CD4-positive, CD25-positive, alpha-beta regulatory T cell (primary cell): ENCODE results near the gene CNGB1. TPM values are rescaled to one million over a fixed set of nuclear protein-coding genes. Genes with fewer than 3 reads are reported as not detected.
"Not testable (repeated sequence)": the region's sequence is repeated elsewhere in the genome, so short reads cannot be mapped to it uniquely, and the experiment has no call there.

Experiments
- ATAC-seq, 2 donors: fragments of 150-1000 bp; cut with Tn5 transposase; one replicate each; pipeline ENCODE4 v1.10.0; 2021; ENCODE audit warnings: low read depth in 2 of 2, moderate number of reproducible peaks in 2 of 2, moderate library complexity in 1 of 2
- DNase-seq, 3 donors: peaks; one replicate each; pipeline versions ENCODE4 v3.0.0 to v3.0.0-alpha.2; 2012 to 2022; ENCODE audit warnings: mixed read lengths in 1 of 3
- H3K27ac ChIP-seq: one replicate; pipeline ENCODE4 v1.7.0; 2013; ENCODE audit warnings: mild to moderate bottlenecking, low read length; ENCODE audit not compliant: insufficient read depth, poor library complexity, severe bottlenecking
- H3K27me3 ChIP-seq: one replicate; pipeline ENCODE4 v1.7.0; 2013; ENCODE audit warnings: low read length; ENCODE audit not compliant: control insufficient read depth, insufficient read depth
- H3K36me3 ChIP-seq: one replicate; pipeline ENCODE4 v1.7.0; 2013; ENCODE audit warnings: mild to moderate bottlenecking, low read length, moderate library complexity; ENCODE audit not compliant: control insufficient read depth, insufficient read depth
- H3K4me1 ChIP-seq: 2 replicates; pipeline ENCODE4 v1.7.0; 2013; ENCODE audit warnings: mild to moderate bottlenecking, low read length; ENCODE audit not compliant: insufficient read depth, control insufficient read depth, poor library complexity, severe bottlenecking
- H3K4me3 ChIP-seq: one replicate; pipeline ENCODE4 v1.7.0; 2013; ENCODE audit warnings: low read depth, mild to moderate bottlenecking, low read length, moderate library complexity
- H3K9me3 ChIP-seq, 2 experiments: 1 replicate in 1 of 2; 2 replicates in 1 of 2; pipeline ENCODE4 v1.7.0; 2013; ENCODE audit warnings: low read length in 2 of 2, mild to moderate bottlenecking in 1 of 2, moderate library complexity in 1 of 2; ENCODE audit not compliant: control insufficient read depth in 2 of 2
- H3K27ac Mint-ChIP-seq, 3 donors: one replicate each; pipeline ENCODE4 v1.8.0; 2020 to 2022; ENCODE audit warnings: mild to moderate bottlenecking in 3 of 3, mixed read lengths in 3 of 3, moderate library complexity in 2 of 3
- H3K27me3 Mint-ChIP-seq: one replicate; pipeline ENCODE4 v1.8.0; 2022; ENCODE audit warnings: mild to moderate bottlenecking, mixed read lengths
- H3K36me3 Mint-ChIP-seq: one replicate; pipeline ENCODE4 v1.8.0; 2020; ENCODE audit warnings: mixed read lengths
- H3K4me1 Mint-ChIP-seq, 4 donors: one replicate each; pipeline ENCODE4 v1.8.0; 2020 to 2022; ENCODE audit warnings: mixed read lengths in 4 of 4, mild to moderate bottlenecking in 1 of 4
- H3K4me3 Mint-ChIP-seq, 4 donors: one replicate each; pipeline ENCODE4 v1.8.0; 2020 to 2022; ENCODE audit warnings: mild to moderate bottlenecking in 4 of 4, mixed read lengths in 4 of 4, moderate library complexity in 3 of 4
- H3K9me3 Mint-ChIP-seq, 7 donors: one replicate each; pipeline ENCODE4 v1.8.0; 2020 to 2022; ENCODE audit warnings: mixed read lengths in 7 of 7, mild to moderate bottlenecking in 3 of 7, moderate library complexity in 2 of 7
- polyA plus RNA-seq, 4 donors: library from polyadenylated mRNA; unstranded; fragments of 300-500 nt; fragmentation: Illumina TruSeq; gene quantifications; one replicate each; pipeline ENCODE4 v1.2.3, GENCODE V29; 2021
- total RNA-seq: library from RNA; stranded (reverse); gene quantifications from one replicate; pipeline ENCODE4 v1.2.3, GENCODE V29; 2022

The CNGB1 gene
- total and polyA plus RNA-seq, 5 donors from 2014 or later = not detected

DNA sequence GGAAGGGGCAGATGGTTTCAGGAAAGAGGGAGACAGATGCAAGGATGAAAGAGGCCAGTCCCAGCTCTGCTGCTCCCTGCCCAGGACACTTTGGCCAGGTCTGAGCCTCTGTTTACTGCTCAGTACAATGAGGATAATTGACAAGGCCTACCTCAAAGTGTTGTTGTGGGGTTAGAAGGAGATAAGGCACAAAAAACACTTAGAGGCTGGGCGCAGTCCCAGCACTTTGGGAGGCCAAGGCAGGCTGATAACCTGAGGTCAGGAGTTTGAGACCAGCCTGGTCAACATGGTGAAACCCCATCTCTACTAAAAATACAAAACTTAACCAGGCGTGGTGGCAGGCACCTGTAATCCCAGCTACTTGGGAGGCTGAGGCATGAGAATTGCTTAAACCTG, 7.1 kb upstream of the CNGB1 start:
- H3K36me3 Mint-ChIP-seq, H3K27me3 Mint-ChIP-seq, H3K4me1 ChIP-seq, H3K27me3 ChIP-seq, H3K36me3 ChIP-seq, H3K27ac Mint-ChIP-seq, ATAC-seq, H3K4me3 Mint-ChIP-seq, H3K9me3 ChIP-seq, H3K4me1 Mint-ChIP-seq, DNase-seq, H3K27ac ChIP-seq, H3K9me3 Mint-ChIP-seq, H3K4me3 ChIP-seq: not testable (repeated sequence)

DNA sequence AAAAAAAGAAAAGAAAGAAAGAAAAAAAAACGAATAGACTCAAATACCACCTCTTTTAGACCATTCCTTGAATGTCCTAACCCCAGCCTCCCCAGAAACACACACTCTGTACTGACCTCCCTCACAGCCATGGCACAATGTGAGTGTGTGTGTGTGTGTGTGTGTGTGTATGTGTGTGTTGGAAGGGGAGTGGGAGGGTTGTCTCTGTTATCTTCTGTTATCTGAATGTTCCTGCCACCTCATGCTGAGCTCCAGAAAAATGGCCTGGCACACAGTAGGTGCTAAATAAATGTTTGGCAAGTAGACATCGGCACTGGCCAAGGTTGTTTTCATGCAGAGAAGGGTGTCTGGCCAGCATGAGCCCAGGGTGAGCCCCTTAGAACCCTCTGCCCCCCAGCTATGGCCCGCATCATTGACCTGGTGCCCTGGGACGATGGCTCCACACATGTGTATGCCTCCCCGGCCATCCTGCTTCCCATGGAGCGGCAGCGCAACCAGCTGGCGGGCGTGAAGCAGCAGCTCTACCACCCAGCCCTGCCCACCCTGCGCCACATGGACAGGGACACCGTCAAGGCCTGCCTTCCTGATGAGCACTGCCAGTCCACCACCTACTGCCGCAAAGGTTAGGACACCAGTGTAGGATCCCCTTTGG, 6.6 kb upstream of the CNGB1 start:
- Histone ChIP-seq H3K27me3 (no peaks in the 10 kb centered on the region), H3K36me3 (no peaks in the 10 kb centered on the region), H3K4me1 (no peaks in the 10 kb centered on the region), H3K27ac (no peak overlapping the region), H3K4me3 (no peak overlapping the region), H3K9me3 (no peaks in the 10 kb centered on the region)
- DNase-seq = no peak
- H3K9me3 Mint-ChIP-seq = no peaks in the 10 kb centered on the region
- ATAC-seq = no peak
- H3K4me3 Mint-ChIP-seq = no peak overlapping the region
- H3K27ac Mint-ChIP-seq = no peak overlapping the region
- H3K36me3 Mint-ChIP-seq = no peaks in the 10 kb centered on the region
- no peaks in the 10 kb centered on the region for H3K4me1 Mint-ChIP-seq
- peaks cover 9% of the 10 kb centered on the region for H3K27me3 Mint-ChIP-seq

DNA sequence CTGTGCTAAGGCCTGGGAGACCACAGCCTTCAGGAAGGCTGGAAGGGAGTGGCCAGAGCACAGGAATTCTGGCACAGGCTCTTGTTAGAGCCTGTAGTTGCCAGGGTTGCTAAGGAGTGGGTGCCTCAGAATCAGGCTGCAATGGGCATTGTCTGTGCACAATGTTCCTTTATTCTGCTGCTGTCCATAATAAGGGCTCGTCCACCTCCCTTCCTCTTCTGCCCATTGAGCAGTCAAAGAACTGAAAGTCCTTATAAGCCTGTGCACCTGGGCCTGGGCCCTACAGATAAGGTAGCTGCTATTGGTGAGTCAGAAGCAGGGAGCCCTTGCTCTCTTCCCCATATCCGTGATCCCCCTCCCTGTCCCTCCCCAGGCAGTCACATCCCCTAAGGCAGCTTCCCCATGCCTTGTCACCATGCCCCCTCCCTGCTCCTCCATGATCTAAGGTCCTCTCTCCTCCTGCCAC, 5.4 kb upstream of the CNGB1 start:
- H3K4me1 ChIP-seq = no peaks in the 10 kb centered on the region
- H3K4me3 ChIP-seq = no peak overlapping the region
- H3K27ac ChIP-seq = no peak overlapping the region
- H3K9me3 ChIP-seq = no peaks in the 10 kb centered on the region
- H3K36me3 Mint-ChIP-seq = no peaks in the 10 kb centered on the region
- H3K27me3 ChIP-seq = no peaks in the 10 kb centered on the region
- DNase-seq = no peak
- no peaks in the 10 kb centered on the region for H3K36me3 ChIP-seq
- H3K27me3 Mint-ChIP-seq = peaks cover 9% of the 10 kb centered on the region
- H3K4me3 Mint-ChIP-seq = no peak overlapping the region
- no peaks in the 10 kb centered on the region for H3K9me3 Mint-ChIP-seq
- no peak overlapping the region for H3K27ac Mint-ChIP-seq
- no peaks in the 10 kb centered on the region for H3K4me1 Mint-ChIP-seq
- no peak for ATAC-seq

DNA sequence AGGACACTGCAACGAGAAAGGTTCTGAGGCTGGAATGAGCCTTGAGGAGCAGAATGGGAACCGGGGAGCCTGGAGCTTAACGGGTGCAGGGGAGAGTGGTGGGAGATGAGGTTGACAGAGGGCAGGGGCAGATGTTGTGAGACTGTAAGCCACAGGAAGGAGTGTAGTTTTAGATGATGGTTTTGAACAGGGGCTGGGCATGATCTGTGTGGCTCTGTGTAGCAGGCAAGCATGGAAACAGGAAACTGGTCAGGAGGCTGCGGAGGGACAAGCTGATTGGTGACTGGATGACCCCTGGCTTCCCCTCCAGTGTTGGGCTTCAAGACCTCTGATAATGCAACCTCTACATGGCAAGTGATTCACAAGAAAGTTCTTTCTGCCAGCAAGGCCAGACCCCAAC, 1.4 kb upstream of the CNGB1 start:
- ATAC-seq = no peak
- H3K4me3 Mint-ChIP-seq = no peak overlapping the region
- H3K27ac ChIP-seq = no peak overlapping the region
- H3K4me1 ChIP-seq = no peaks in the 10 kb centered on the region
- H3K9me3 Mint-ChIP-seq = no peaks in the 10 kb centered on the region
- no peaks in the 10 kb centered on the region for H3K4me1 Mint-ChIP-seq
- H3K9me3 ChIP-seq = no peaks in the 10 kb centered on the region
- no peak overlapping the region for H3K4me3 ChIP-seq
- no peaks in the 10 kb centered on the region for H3K36me3 ChIP-seq
- no peaks in the 10 kb centered on the region for H3K27me3 ChIP-seq
- peaks cover 4% of the 10 kb centered on the region for H3K27me3 Mint-ChIP-seq
- DNase-seq = no peak
- H3K27ac Mint-ChIP-seq = no peak overlapping the region
- H3K36me3 Mint-ChIP-seq = no peaks in the 10 kb centered on the region

DNA sequence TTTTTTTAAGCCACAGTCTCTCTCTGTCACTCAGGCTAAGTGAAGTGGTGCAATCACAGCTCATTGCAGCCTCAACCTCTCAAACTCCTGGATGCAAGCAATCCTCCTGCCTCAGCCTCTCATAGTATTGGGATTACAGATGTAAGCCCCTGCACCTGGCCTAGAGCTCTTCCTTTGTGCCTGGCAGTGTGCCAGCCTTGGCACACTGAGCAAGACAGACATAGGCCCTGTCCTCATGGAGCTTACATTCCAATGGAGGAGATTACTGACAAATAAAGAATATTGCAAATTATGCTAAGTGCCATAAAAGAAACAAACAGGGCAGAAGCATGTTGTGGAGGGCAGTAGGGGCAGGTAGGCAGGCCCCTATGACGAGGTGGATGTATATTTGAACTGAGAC, 920 bp upstream of the CNGB1 start:
- H3K36me3 ChIP-seq = no peaks in the 10 kb centered on the region
- no peaks in the 10 kb centered on the region for H3K4me1 Mint-ChIP-seq
- no peak for DNase-seq
- H3K36me3 Mint-ChIP-seq = no peaks in the 10 kb centered on the region
- no peaks in the 10 kb centered on the region for H3K9me3 Mint-ChIP-seq
- no peaks in the 10 kb centered on the region for H3K4me1 ChIP-seq
- no peaks in the 10 kb centered on the region for H3K9me3 ChIP-seq
- no peaks in the 10 kb centered on the region for H3K27me3 ChIP-seq
- no peak overlapping the region for H3K4me3 Mint-ChIP-seq
- no peak overlapping the region for H3K27ac Mint-ChIP-seq
- H3K27me3 Mint-ChIP-seq = peaks cover 4% of the 10 kb centered on the region
- no peak for ATAC-seq
- no peak overlapping the region for H3K4me3 ChIP-seq
- H3K27ac ChIP-seq = no peak overlapping the region

DNA sequence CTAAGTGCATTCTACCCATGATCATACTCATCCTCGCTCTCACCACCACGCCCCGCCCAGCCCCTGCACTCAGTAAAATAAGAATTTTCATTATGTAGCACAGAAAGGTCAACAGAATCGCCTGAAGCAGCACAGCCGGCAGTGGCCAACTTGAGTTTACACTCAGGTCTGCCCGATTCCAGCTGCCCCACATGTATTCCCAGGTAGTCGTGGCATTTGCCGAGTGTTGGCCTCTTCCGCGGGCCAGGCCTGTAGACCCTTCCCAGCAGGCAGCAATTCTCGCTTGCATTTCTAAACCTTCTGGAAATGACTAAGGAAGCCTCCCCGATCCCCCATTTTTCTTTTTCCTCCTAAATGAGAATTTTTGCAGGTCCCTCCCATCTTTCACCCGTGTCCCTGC, 609 bp downstream of the CNGB1 start:
- no peaks in the 10 kb centered on the region for H3K36me3 Mint-ChIP-seq
- Histone ChIP-seq H3K27ac (no peak overlapping the region), H3K4me3 (no peak overlapping the region), H3K9me3 (no peaks in the 10 kb centered on the region), H3K36me3 (no peaks in the 10 kb centered on the region), H3K4me1 (no peaks in the 10 kb centered on the region), H3K27me3 (no peaks in the 10 kb centered on the region)
- H3K9me3 Mint-ChIP-seq = no peaks in the 10 kb centered on the region
- DNase-seq = no peak
- no peak for ATAC-seq
- peaks cover 4% of the 10 kb centered on the region for H3K27me3 Mint-ChIP-seq
- H3K4me3 Mint-ChIP-seq = no peak overlapping the region
- H3K4me1 Mint-ChIP-seq = no peaks in the 10 kb centered on the region
- no peak overlapping the region for H3K27ac Mint-ChIP-seq

DNA sequence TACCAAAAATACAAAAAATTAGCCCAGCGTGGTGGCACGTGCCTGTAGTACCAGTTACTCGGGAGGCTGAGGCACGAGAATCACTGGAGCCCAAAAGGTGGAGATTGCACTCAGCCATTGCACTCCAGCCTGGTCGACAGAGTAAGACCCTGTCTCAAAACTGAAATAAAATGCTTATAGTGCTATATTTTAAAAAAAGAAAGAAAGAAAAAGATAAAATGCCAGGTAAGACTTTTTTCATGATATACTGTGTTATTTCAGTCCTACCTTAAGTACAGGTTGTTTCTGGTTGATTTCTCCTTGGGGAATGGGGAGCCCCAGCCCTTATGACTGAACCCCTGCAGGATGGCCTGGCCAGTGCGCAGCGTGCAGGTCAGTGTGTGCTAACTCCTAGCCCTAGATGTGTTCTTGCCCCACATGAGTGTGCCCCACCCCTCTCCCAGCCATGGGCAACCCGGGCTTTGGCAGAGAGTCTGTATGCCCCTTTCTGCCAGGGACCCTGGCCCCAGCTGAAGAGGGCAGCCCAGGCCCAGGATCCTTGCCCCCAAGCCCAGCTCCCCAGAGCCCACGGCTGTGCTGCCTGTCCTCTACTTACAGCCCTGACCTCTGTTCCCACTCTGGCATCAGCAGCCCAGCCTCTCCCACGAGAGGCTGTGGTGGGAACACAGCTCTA, 1.3 kb downstream of the CNGB1 start:
- Mint-ChIP-seq H3K36me3 (no peaks in the 10 kb centered on the region), H3K4me3 (no peak overlapping the region), H3K27me3 (peaks cover 4% of the 10 kb centered on the region), H3K9me3 (no peaks in the 10 kb centered on the region), H3K27ac (no peak overlapping the region), H3K4me1 (no peaks in the 10 kb centered on the region)
- Histone ChIP-seq H3K27ac (no peak overlapping the region), H3K4me3 (no peak overlapping the region), H3K9me3 (no peaks in the 10 kb centered on the region), H3K4me1 (no peaks in the 10 kb centered on the region), H3K36me3 (no peaks in the 10 kb centered on the region), H3K27me3 (no peaks in the 10 kb centered on the region)
- no peak for ATAC-seq
- no peak for DNase-seq

DNA sequence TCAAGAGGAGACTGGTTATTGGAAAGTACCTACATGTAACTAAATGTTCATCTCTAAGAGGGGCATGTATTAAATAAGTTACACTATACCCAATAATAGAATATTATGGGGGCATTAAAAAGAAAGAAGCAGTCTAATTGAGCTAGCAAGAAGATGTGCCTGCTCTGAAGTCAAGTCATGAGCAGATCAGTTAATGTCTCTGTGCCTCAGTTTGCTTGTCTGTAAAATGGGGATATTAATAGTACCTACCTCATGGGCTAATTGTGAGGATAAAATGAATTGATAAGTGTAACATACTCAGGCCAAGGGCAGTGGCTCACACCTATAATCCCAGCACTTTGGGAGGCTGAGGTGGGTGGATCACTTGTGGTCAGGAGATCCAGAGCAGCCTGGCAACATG, 3.0 kb downstream of the CNGB1 start:
- no peaks in the 10 kb centered on the region for H3K27me3 ChIP-seq
- Mint-ChIP-seq H3K36me3 (no peaks in the 10 kb centered on the region), H3K27ac (no peak overlapping the region), H3K4me3 (no peak overlapping the region), H3K9me3 (no peaks in the 10 kb centered on the region), H3K4me1 (no peaks in the 10 kb centered on the region), H3K27me3 (peaks cover 4% of the 10 kb centered on the region)
- ATAC-seq = no peak
- DNase-seq = no peak
- H3K36me3 ChIP-seq = no peaks in the 10 kb centered on the region
- no peak overlapping the region for H3K4me3 ChIP-seq
- H3K9me3 ChIP-seq = no peaks in the 10 kb centered on the region
- no peak overlapping the region for H3K27ac ChIP-seq
- no peaks in the 10 kb centered on the region for H3K4me1 ChIP-seq
